ENCODE data around the gene C20orf96.

GRCh38 chr20:326645-327185 is 36.2 kb upstream of the C20orf96 start:
- TF ChIP-seq CTCF (IDR thresholded peaks at IDR 0.05): no peak
- TF ChIP-seq POLR2AphosphoS5 (IDR thresholded peaks at IDR 0.05): no peak

Data from esophagus muscularis mucosa (tissue), 3 donors.